ENCODE data around the gene PAN3. TPM values are rescaled to one million over a fixed set of nuclear protein-coding genes. Genes with fewer than 3 reads are reported as not detected.

PAN3 gene
- total RNA-seq (ENCODE audit: unreplicated experiment), result 51.9 TPM
- long read RNA-seq, partial matches to known transcripts, result 1 of 11 reads
- long read RNA-seq, other reads (novel, unspliced or antisense), result 10 of 11 reads

- Mint-ChIP-seq H3K9me3 (ENCODE audit: unreplicated experiment) (no peaks in the 10 kb centered on the region), H3K4me1 (ENCODE audit: unreplicated experiment) (peaks cover 36% of the 10 kb centered on the region), H3K36me3 (ENCODE audit: low read depth, unreplicated experiment) (peaks cover 9% of the 10 kb centered on the region), H3K4me3 (ENCODE audit: unreplicated experiment) (peak within 1 kb of the TSS; percentile 98), H3K27ac (ENCODE audit: unreplicated experiment) (peak within 1 kb of the TSS; percentile 98), H3K27me3 (ENCODE audit: unreplicated experiment) (peaks cover 18% of the 10 kb centered on the region)
- TF ChIP-seq CTCF (IDR thresholded peaks at IDR 0.05; ENCODE audit: unreplicated experiment), result no peak
- peak; percentile 93 for DNase-seq (ENCODE audit: low spot score)
These were observed at the start of gene PAN3 for GRCh38 chr13:28138012-28138755. PAN3 (plus strand) TSS chr13:28138545; CDS start chr13:28138658, 113 bp downstream.

- H3K4me3 Mint-ChIP-seq (ENCODE audit: unreplicated experiment), result no peak overlapping the region
- no peak for TF ChIP-seq CTCF (IDR thresholded peaks at IDR 0.05; ENCODE audit: unreplicated experiment)
- H3K4me1 Mint-ChIP-seq (ENCODE audit: unreplicated experiment), result no peaks in the 10 kb centered on the region
- peaks cover 3% of the 10 kb centered on the region for H3K27me3 Mint-ChIP-seq (ENCODE audit: unreplicated experiment)
- no peaks in the 10 kb centered on the region for H3K36me3 Mint-ChIP-seq (ENCODE audit: low read depth, unreplicated experiment)
- H3K27ac Mint-ChIP-seq (ENCODE audit: unreplicated experiment), result no peak overlapping the region
- no peaks in the 10 kb centered on the region for H3K9me3 Mint-ChIP-seq (ENCODE audit: unreplicated experiment)
- no peak for DNase-seq (ENCODE audit: low spot score)
These were observed 49.3 kb upstream of the PAN3 start for GRCh38 chr13:28089065-28089464.

GRCh38 chr13:28092431-28092830, 45.9 kb upstream of the PAN3 start:
- no peaks in the 10 kb centered on the region for H3K9me3 Mint-ChIP-seq (ENCODE audit: unreplicated experiment)
- DNase-seq (ENCODE audit: low spot score), result no peak
- H3K36me3 Mint-ChIP-seq (ENCODE audit: low read depth, unreplicated experiment), result no peaks in the 10 kb centered on the region
- no peaks in the 10 kb centered on the region for H3K4me1 Mint-ChIP-seq (ENCODE audit: unreplicated experiment)
- TF ChIP-seq CTCF (IDR thresholded peaks at IDR 0.05; ENCODE audit: unreplicated experiment), result no peak
- no peak overlapping the region for H3K4me3 Mint-ChIP-seq (ENCODE audit: unreplicated experiment)
- no peak overlapping the region for H3K27ac Mint-ChIP-seq (ENCODE audit: unreplicated experiment)
- H3K27me3 Mint-ChIP-seq (ENCODE audit: unreplicated experiment), result peaks cover 3% of the 10 kb centered on the region

- DNase-seq (ENCODE audit: low spot score), result no peak
- no peak overlapping the region for H3K27ac Mint-ChIP-seq (ENCODE audit: unreplicated experiment)
- H3K27me3 Mint-ChIP-seq (ENCODE audit: unreplicated experiment), result peaks cover 5% of the 10 kb centered on the region
- no peaks in the 10 kb centered on the region for H3K9me3 Mint-ChIP-seq (ENCODE audit: unreplicated experiment)
- no peaks in the 10 kb centered on the region for H3K36me3 Mint-ChIP-seq (ENCODE audit: low read depth, unreplicated experiment)
- TF ChIP-seq CTCF (IDR thresholded peaks at IDR 0.05; ENCODE audit: unreplicated experiment), result no peak
- H3K4me3 Mint-ChIP-seq (ENCODE audit: unreplicated experiment), result no peak overlapping the region
- no peaks in the 10 kb centered on the region for H3K4me1 Mint-ChIP-seq (ENCODE audit: unreplicated experiment)
These were observed 44.5 kb upstream of the PAN3 start for GRCh38 chr13:28093881-28094280.

GRCh38 chr13:28094306-28094705, 44.0 kb upstream of the PAN3 start:
- Mint-ChIP-seq H3K4me3 (ENCODE audit: unreplicated experiment) (no peak overlapping the region), H3K27me3 (ENCODE audit: unreplicated experiment) (peaks cover 5% of the 10 kb centered on the region), H3K36me3 (ENCODE audit: low read depth, unreplicated experiment) (no peaks in the 10 kb centered on the region), H3K4me1 (ENCODE audit: unreplicated experiment) (peaks cover under 1% of the 10 kb centered on the region), H3K27ac (ENCODE audit: unreplicated experiment) (no peak overlapping the region), H3K9me3 (ENCODE audit: unreplicated experiment) (no peaks in the 10 kb centered on the region)
- TF ChIP-seq CTCF (IDR thresholded peaks at IDR 0.05; ENCODE audit: unreplicated experiment), result no peak
- DNase-seq (ENCODE audit: low spot score), result no peak

All from endothelial cell (in vitro differentiated cells).